ENCODE measurements around the gene FLNB. TPM values are rescaled to one million over a fixed set of nuclear protein-coding genes. Genes with fewer than 3 reads are reported as not detected.

FLNB gene
- total and polyA plus RNA-seq, 10 of the 15 experiments (the other 5 are each of a cell fraction or from before 2014, with no cell fraction given) = 13.6 to 51.8 (median 26.4) TPM

- peak; percentile 16 for TF ChIP-seq SKIL (IDR thresholded peaks at IDR 0.05; ENCODE audit: low read depth, poor library complexity, severe bottlenecking)
- peak; percentile 90 for TF ChIP-seq ZNF592 (IDR thresholded peaks at IDR 0.05)
- peak; percentile 46; the same call in 1 of the 2 replicates for TF ChIP-seq TCF12 (IDR thresholded peaks at IDR 0.05; ENCODE audit: low read depth, low read length)
- TF ChIP-seq ZNF384 (IDR thresholded peaks at IDR 0.05; ENCODE audit: borderline replicate concordance, low read depth, low read length) = no peak
- TF ChIP-seq ZSCAN29 (IDR thresholded peaks at IDR 0.05) = no peak
- TF ChIP-seq POU2F2 (IDR thresholded peaks at IDR 0.05; ENCODE audit: borderline replicate concordance, low read depth, low read length) = 0 out of 3 replicates have a peak, but pooled peaks have one; percentile 30
- no peak for TF ChIP-seq YBX1 (IDR thresholded peaks at IDR 0.05)
- TF ChIP-seq NRF1 (conservative IDR thresholded peaks at IDR 0.05; ENCODE audit: low read depth, low read length) = no peak
- TF ChIP-seq HDAC2 (IDR thresholded peaks at IDR 0.05) = no peak
- TF ChIP-seq RB1 (IDR thresholded peaks at IDR 0.05; ENCODE audit: borderline replicate concordance) = no peak
- TF ChIP-seq CREB1 (IDR thresholded peaks at IDR 0.05; ENCODE audit: low read depth) = 0 out of 2 replicates have a peak, but pooled peaks have one; percentile 13
- 0 out of 2 replicates have a peak, but pooled peaks have one; percentile 12 for TF ChIP-seq TCF3 (IDR thresholded peaks at IDR 0.05; ENCODE audit: borderline replicate concordance, insufficient read depth, low read depth, low read length)
- TF ChIP-seq CTCF (IDR thresholded peaks at IDR 0.05 in 2 of 3, conservative IDR thresholded peaks at IDR 0.05 in 1 of 3; ENCODE audit: control insufficient read depth in 2 of 3, extremely low read depth in 1 of 3, insufficient read depth in 1 of 3, low read depth in 3 of 3, low read length in 3 of 3) = no peak
- peak; percentile 91 for TF ChIP-seq NR2F1 (conservative IDR thresholded peaks at IDR 0.05)
- TF ChIP-seq TARDBP (IDR thresholded peaks at IDR 0.05; ENCODE audit: borderline replicate concordance) = no peak
- no peak for TF ChIP-seq SPI1 (IDR thresholded peaks at IDR 0.05; ENCODE audit: borderline replicate concordance, insufficient read depth, low read depth, low read length)
- TF ChIP-seq IKZF2 (IDR thresholded peaks at IDR 0.05) = peak; percentile 61 to 69
- TF ChIP-seq TCF7 (IDR thresholded peaks at IDR 0.05; ENCODE audit: borderline replicate concordance) = no peak
- peak; percentile 71; the same call in 1 of the 2 replicates for TF ChIP-seq NBN (IDR thresholded peaks at IDR 0.05)
- no peak for TF ChIP-seq MEF2A (IDR thresholded peaks at IDR 0.05; ENCODE audit: insufficient read depth, low read depth, low read length)
- TF ChIP-seq ASH2L (IDR thresholded peaks at IDR 0.05; ENCODE audit: borderline replicate concordance, low read depth) = no peak
These were observed 103.4 kb downstream of the FLNB start (continued) for GRCh38 chr3:58111513-58112184.

Measured in GM12878 (cell line).